ENCODE data around the gene FAM20B. TPM values are rescaled to one million over a fixed set of nuclear protein-coding genes. Genes with fewer than 3 reads are reported as not detected.

FAM20B gene
- total and polyA plus RNA-seq, 10 donors, result 5.8 to 38.0 (median 24.7) TPM

GRCh38 chr1:178993559-178993958 lies 32.1 kb upstream of the FAM20B start:
- intact Hi-C loops (cut with DNase I; ENCODE audit: low total_unique reads), result no loop called here
- no peak for DNase-seq
- Histone ChIP-seq H3K4me1 (no peaks in the 10 kb centered on the region), H3K36me3 (no peaks in the 10 kb centered on the region), H3K27me3 (replicated peaks in 1 of 7) (no peaks in the 10 kb centered on the region), H3K4me3 (no peak overlapping the region), H3K9me3 (peaks cover 0 to 22% (median 3%) of the 10 kb centered on the region in 8 donors), H3K27ac (no peak overlapping the region)
- TF ChIP-seq POLR2AphosphoS5 (IDR thresholded peaks at IDR 0.05) (no peak), POLR2A (IDR thresholded peaks at IDR 0.05) (no peak), CTCF (IDR thresholded peaks at IDR 0.05 in 8 of 11, conservative IDR thresholded peaks at IDR 0.05 in 3 of 11) (no peak)
- WGBS, 5 donors, result 88 to 100% (median 96%) methylated on average over 1 of the region's 1 CpG

GRCh38 chr1:178997428-178997827 lies 28.3 kb upstream of the FAM20B start:
- H3K36me3 ChIP-seq, result no peaks in the 10 kb centered on the region
- no peak overlapping the region for H3K27ac ChIP-seq
- intact Hi-C loops (cut with DNase I; ENCODE audit: low total_unique reads), result no loop called here
- 74 to 91% (median 82%) methylated on average over 1 of the region's 1 CpG for WGBS, 5 donors
- TF ChIP-seq CTCF (IDR thresholded peaks at IDR 0.05 in 8 of 11, conservative IDR thresholded peaks at IDR 0.05 in 3 of 11), result no peak
- H3K27me3 ChIP-seq (replicated peaks in 1 of 7), result no peaks in the 10 kb centered on the region
- H3K4me3 ChIP-seq, result no peak overlapping the region
- peaks cover 0 to 22% (median 3%) of the 10 kb centered on the region in 8 donors for H3K9me3 ChIP-seq
- peaks cover 0 to 5% (median 2%) of the 10 kb centered on the region in 6 donors for H3K4me1 ChIP-seq
- DNase-seq, result no peak

GRCh38 chr1:178998295-178998694 lies 27.4 kb upstream of the FAM20B start:
- no peaks in the 10 kb centered on the region for H3K27me3 ChIP-seq (replicated peaks in 1 of 7)
- no peak for DNase-seq
- peaks cover 0 to 22% (median 3%) of the 10 kb centered on the region in 8 donors for H3K9me3 ChIP-seq
- H3K27ac ChIP-seq, result no peak overlapping the region
- H3K4me3 ChIP-seq, result no peak overlapping the region
- no peaks in the 10 kb centered on the region for H3K36me3 ChIP-seq
- TF ChIP-seq POLR2AphosphoS5 (IDR thresholded peaks at IDR 0.05) (no peak), POLR2A (IDR thresholded peaks at IDR 0.05) (no peak), CTCF (IDR thresholded peaks at IDR 0.05 in 8 of 11, conservative IDR thresholded peaks at IDR 0.05 in 3 of 11) (no peak)
- intact Hi-C loops (cut with DNase I; ENCODE audit: low total_unique reads), result no loop called here
- H3K4me1 ChIP-seq, result peaks cover 0 to 14% (median 8%) of the 10 kb centered on the region in 6 donors
- 83 to 95% (median 93%) methylated on average over 3 of the region's 3 CpGs for WGBS, 5 donors

GRCh38 chr1:178999061-178999460 lies 26.6 kb upstream of the FAM20B start:
- intact Hi-C loops (cut with DNase I; ENCODE audit: low total_unique reads), result no loop called here
- no peak for DNase-seq
- Histone ChIP-seq H3K4me1 (peaks cover 0 to 20% (median 8%) of the 10 kb centered on the region in 6 donors), H3K36me3 (no peaks in the 10 kb centered on the region), H3K9me3 (peaks cover 0 to 22% (median 3%) of the 10 kb centered on the region in 8 donors), H3K27me3 (replicated peaks in 1 of 7) (no peaks in the 10 kb centered on the region), H3K27ac (no peak overlapping the region), H3K4me3 (no peak overlapping the region)
- 92 to 99% (median 94%) methylated on average over 5 of the region's 5 CpGs for WGBS, 5 donors
- no peak for TF ChIP-seq CTCF (IDR thresholded peaks at IDR 0.05 in 8 of 11, conservative IDR thresholded peaks at IDR 0.05 in 3 of 11)
- no peak for TF ChIP-seq POLR2A (IDR thresholded peaks at IDR 0.05)
- TF ChIP-seq POLR2AphosphoS5 (IDR thresholded peaks at IDR 0.05), result no peak

Measured in spleen (tissue), 11 donors.